ENCODE measurements around the gene ITIH5.
"Not testable (repeated sequence)": the region's sequence is repeated elsewhere in the genome, so short reads cannot be mapped to it uniquely, and the experiment has no call there.

The ITIH5 gene

DNA sequence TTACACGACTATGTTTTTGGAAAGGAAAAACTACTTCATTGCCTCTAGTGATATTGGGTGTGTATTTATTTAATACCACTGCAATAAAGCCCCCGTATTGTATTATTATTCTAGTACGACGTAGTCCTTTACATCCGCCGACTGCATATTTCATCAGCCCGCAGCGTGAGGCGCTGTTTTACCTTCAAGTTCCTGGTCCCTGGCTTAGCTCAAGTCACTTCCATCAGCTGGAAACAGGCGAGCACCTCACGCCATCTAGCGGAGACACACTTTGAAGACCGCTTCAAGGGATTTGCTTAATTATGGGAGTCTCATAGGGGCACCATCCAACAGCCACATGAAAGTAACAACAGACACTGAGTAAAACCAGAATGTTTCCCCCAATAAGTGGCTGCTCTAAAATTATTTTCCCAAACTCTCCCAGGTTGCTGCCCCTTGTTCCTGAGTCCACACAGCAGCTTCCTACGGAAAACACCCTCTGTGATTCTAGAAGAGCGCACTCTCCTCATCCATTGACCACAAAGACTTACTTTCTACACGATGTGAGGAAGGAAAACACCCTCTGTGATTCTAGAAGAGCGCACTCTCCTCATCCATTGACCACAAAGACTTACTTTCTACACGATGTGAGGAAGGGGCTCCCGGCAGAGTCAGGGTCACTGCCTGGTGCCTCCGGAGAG is 20.6 kb upstream of the ITIH5 start:
- peak; percentile 59 to 67 for DNase-seq (ENCODE audit: low read depth in 2 of 2)

DNA sequence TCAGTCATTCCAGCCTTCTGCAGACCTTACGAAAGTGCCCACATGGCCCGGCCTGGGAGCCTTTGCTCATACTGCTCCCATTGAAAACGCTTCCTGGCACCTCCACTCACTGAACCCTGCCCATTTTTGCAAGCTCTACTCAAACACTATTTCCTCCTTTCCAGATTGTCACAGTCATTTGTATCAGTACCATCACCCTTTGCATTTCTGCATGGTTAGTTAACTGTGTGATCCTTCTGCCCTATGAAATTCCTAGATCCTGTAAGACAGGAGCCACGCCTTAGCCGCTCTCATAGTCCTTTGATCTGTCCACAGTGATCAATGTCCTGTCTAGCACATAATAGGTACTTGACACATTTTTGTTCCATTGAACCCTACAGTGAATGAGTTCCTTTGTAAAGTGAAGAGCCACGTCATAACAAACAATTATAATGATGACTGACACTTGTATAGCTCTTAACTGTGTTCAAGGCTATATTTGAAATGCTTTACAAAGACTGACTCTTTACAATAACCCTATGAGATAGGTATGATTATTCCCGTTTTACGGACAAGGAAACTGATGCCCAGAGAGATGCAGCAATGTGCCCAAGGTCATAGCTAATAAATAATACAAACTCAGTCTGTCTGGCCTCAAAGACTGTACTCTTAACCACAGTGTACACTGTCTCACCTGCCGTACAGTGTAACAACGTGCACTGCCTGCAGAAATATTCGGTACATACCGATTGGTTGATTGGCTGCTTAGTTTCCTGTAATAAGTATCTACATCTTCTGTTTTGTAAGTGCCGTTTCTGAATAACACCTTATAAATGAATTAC is 19.8 kb upstream of the ITIH5 start:
- no peak for DNase-seq (ENCODE audit: low read depth in 2 of 2)

DNA sequence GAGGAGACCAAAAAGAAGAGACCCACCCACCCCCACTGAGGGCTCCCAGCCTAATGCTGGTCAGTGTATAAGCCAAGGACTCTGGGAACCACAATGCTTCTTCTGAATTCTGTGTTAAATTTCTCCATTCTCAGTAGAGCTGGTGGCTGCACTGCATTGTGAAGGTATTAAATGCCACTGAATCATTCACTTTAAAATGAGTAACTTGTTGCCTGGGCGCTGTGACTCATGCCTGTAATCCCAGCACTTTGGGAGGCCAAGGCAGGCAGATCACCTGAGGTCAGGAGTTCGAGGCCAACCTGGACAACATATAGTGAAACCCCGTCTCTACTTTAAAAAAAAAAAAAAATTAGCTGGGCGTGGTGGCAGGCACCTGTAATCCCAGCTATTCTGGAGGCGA is 13.3 kb upstream of the ITIH5 start:
- DNase-seq (ENCODE audit: low read depth in 2 of 2) = not testable (repeated sequence)

DNA sequence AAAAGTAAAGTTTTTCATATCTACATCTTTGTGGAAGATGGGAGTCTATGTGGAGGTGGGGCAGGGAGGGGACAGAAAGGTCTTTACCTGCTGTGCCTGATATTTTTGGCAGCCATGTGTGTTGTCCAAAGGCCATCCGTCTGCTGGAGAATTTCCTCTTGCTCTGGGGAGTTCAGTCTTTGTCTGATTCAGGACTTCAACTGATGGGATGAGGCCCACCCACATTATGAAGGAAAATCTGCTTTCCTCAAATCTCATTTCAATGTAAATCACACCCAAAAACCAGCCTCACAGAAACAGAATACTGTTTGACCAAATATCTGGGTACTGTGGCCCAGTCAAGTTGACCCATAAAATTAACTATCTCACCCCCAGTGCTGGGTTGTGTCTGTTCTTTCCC is 12.5 kb upstream of the ITIH5 start:
- DNase-seq (ENCODE audit: low read depth in 2 of 2) = no peak

DNA sequence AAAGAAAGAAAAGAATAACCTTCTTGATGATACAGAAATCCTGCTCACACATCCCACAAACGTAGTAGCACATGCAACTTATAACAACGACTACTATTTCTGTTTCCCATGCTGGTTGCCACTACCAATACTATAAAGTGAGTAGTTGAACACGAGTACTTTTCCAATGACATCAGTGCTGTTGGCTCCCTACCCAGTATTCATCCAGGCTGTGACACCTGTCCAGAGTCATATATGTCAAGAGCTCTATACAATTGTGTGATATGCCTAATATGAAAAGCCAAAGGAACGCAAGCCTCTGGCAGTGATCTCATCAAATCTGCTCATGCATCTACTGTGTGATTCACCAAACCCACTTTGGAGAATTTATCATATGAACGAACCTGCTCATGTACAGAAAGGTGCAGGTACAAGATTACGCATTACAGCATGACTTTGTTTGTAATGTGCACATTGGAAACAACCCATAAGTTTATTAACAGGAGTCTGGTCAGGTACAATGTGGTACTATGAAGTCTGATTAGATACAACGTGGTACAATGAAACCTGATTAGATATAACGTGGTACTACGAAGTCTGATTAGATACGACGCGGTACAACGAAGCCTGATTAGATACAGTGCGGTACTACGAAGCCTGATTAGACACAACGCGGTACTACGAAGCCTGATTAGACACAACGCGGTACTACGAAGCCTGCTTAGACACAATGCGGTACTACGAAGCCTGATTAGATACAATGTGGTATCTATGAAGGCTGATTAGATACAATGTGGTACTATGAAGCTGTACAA is 5.8 kb upstream of the ITIH5 start:
- DNase-seq (ENCODE audit: low read depth in 2 of 2) = no peak

DNA sequence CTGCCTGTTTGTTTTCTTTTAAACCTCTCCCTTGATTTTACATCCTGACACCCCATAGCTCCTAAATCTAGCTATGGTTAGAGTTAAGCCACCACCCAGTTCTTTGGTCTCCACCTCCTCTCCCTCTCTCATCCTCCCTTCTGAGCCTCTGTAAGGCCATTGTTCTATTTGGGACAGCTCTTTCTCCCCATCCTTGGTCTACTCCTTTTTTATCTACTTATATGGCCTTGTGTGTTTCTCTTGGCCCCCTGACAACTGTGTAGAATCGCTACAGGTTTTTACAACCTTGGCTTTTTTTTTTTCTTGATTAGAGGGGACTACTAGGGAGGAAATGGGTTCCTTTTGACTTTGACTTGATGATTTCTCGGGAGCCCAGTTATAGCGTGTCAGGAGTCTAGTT is 3.4 kb upstream of the ITIH5 start:
- DNase-seq (ENCODE audit: low read depth in 2 of 2) = no peak

DNA sequence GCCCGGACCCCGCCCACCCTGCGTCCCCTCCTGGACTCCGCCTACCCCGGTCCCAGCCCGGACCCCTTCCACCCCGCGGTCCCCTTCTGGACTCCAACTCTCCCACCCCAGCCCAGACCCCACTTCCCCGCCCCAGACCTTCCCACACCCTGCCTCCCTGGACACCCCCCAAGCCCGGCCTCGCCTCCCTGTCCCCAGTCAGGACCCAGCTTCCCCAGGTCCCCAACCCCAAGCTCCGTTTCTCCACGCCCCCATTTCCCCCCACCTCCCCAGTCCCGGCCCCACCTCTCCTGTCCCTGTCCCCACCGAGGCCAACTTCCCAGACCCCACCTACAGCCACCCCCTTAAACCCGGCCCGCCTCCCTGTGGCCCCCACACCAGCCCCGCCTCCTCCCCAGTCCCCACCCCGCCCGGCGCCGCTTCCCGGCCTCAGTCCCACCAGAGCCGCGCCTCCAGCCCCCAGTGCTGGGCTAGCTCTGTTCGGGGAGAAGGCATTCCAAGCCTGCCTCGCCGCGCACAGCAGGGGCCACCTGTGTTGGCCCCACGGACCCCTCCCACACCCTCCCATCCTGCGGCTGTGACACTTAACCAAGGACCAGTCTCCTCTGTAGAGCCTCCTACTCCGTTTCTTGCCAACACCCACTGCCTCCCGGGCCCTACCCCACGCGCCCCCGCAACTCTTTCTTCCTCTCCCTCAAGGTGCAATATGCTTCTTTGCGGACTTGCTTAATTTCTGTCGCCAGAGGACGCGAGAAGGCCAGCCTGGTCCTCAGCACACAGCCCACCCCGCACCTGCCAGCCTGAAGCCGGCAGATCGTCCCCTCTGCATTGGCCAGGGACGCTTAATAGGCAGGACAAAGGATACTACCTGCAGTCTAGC is 736 bp upstream of the ITIH5 start:
- no peak for DNase-seq (ENCODE audit: low read depth in 2 of 2)

DNA sequence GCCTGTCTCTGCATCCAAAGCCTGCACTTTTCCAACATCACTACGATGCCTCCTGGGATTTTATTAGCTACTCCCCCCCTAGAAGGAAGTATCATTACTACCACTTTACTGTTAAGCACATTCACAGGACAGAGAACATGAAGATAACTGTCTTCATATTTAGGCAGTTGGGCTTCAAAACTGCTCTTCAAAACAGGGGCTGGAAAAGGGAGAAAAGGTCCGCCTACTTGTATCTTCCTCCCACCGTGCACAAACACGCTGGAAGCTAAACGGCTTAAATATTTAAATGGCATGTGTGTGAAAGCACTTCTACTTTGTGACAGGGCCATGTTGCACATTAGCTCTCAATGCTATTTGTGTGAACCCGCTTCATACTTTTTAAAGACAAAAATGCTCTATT is 999 bp downstream of the ITIH5 start:
- DNase-seq (ENCODE audit: low read depth in 2 of 2) = no peak

DNA sequence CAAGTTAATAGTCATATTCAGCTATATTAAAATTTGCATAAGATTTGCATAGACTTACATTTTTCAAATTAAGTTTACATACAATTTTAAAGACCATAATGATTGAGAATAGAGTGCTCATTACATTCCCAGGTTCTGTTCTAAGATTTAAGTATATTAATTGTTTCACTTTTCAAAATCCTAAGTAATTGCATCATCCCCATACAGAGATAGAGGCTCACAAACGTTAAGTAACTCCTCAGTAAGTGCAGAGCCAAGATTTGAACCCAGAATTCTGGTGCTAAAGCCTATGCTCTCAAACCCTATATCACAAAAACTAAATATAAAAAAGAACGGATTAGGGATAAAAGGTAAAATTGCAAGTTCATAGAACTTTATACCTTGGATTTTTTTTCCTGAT is 2.1 kb downstream of the ITIH5 start:
- no peak for DNase-seq (ENCODE audit: low read depth in 2 of 2)

DNA sequence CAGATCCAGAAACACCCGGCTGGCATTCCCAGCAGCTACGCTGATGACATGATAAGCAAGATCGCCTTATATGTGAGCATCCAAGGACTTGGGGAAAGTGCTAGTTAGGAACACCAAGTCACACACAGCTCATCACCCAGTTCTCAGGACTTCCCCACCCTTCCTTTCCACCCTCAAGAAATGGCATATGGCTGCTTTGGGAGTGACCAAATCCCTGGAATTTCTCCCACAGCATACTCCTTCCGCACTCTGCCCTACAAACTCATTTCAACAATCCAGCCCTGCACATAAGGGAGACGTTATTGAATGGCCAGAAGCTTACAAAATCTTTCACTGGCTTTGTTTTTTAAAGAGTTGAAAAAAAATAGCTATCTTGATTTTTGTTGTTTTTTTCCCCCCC is 4.2 kb downstream of the ITIH5 start:
- DNase-seq (ENCODE audit: low read depth in 2 of 2) = no peak

DNA sequence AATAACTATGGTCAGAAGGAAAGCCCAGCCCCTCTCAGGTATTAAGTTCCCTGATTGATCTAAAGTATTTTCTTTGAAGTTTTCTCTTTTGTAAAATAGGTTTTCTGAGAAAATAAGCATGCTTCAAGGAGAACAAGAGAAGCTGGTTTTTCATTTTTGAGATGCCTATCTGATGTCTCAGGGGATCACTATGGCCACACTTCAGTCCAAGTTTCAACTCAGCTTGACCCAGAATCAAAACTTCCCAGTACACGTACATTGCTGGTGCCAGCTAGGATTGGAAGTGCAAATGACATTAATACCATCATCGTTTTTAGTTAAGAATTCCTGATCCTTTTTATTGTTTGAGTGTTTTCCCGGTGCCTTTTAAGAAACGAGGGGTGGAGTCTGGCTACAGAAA is 7.2 kb downstream of the ITIH5 start:
- no peak for DNase-seq (ENCODE audit: low read depth in 2 of 2)

DNA sequence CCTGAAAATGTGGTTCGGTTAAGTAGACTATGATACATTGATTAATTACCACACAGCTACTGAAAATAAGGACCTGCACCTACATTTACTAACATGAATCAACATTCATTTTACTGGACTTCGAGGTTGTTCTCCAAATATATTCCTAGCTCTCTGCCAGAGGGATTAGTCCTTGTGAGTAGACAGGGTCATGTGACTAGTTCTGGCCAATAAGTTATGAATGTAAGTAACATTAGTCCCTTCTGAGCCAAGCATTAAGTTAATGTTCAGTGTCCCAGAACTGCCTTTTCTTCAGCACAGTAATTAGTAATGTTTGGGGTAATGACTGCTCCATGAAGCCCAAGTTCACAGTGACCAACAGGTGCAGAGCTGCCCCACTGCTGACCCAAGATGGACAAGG is 9.2 kb downstream of the ITIH5 start:
- no peak for DNase-seq (ENCODE audit: low read depth in 2 of 2)

DNA sequence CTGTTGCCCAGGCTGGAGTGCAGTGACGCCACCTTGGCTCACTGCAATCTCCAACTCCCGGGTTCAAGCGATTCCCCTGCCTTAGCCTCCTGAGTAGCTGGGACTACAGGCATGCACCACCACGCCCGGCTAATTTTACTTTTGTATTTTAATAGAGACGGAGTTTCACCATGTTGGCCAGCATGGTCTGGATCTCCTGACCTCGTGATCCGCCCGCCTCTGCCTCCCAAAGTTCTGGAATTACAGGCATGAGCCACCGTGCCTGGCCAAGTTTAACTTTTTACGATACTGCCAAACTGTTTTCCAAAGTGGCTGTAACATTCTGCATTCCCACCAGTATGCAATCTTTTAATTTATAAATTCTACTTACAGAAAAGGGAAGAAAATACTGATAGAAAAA is 9.7 kb downstream of the ITIH5 start:
- not testable (repeated sequence) for DNase-seq (ENCODE audit: low read depth in 2 of 2)

DNA sequence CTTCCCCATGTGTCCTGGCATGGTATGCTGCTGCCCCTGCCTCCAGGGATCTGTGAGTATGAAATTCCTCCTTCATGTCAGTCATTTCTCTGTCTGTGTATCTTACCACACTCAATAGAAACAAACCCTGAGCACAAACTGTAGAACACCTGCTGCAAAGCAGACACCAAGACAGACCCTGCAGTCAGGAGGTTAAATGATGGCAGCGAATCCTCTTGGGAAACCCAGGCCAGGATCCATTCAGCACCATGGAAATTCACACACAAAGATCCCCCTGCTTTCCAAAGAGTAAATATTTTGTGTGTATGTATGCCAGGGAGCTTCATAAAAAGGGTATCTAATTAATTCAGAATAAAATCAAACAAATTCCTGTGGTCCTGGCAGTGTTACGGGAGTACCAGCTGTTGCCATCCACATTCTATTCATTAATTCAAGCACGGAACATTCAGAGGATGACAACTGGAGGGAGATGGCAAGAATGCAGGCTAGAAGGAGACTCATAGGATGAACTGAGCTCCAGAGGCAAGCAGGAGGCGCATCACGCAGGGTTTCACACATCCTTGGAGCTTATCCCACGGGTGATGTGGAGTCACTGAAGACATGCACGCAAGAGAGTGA is 14.8 kb downstream of the ITIH5 start:
- DNase-seq (ENCODE audit: low read depth in 2 of 2) = no peak

DNA sequence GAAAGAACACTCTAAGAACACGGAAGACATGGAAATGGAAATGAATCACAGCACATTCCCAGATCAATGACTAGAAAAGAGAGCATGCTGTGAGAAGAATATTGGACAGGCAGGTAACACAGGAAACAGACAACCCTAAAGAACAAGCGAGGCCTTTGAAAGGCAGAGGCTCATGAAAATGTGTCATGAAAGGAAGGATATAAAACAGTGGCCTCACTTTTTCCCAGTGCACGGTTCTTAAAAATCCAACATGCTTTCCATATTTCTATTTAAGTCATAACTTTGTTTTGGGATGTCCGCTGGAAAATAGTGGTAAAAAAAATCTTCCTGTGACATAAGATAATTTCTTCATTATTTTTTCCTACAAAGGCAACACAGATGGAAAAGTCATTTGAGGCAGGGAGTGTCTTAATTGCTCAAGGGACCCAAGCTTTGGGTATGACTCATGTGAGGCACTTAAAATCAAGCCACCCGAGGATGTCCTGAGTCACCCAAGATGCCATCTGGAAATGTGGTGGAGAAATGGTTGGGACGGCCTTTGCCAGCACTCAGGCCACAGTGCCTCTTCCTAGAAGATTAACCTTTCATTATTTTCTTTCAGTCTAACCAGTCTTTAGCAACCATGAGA is 17.0 kb downstream of the ITIH5 start:
- no peak for DNase-seq (ENCODE audit: low read depth in 2 of 2)

DNA sequence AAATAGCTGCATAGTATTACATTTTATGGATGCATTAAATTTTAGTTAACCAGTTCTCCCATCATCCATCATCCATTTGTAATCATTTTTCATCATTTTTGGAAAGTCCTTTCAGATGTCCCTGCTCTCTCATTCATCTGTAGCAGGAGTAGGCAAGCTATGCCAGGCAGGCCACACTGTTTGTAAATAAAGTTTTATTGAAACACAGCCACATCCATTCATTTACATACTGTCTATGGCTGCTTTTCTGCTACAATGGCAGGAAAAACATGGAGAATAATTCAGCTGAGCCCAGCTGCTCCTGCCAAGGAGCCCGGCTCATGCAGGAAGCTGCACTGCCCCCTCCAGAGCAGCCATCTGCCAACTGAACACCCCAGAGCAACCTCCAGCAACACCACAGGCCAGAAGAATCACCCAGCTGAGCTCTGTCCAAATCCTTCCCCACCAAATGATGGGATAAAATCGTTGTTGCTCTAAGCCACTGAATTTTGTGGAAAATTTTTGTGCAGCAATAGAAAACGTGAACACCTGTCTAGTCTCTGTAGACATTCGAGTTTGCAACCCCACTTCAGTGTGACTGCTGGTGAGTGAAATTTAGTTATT is 19.6 kb downstream of the ITIH5 start:
- no peak for DNase-seq (ENCODE audit: low read depth in 2 of 2)

DNA sequence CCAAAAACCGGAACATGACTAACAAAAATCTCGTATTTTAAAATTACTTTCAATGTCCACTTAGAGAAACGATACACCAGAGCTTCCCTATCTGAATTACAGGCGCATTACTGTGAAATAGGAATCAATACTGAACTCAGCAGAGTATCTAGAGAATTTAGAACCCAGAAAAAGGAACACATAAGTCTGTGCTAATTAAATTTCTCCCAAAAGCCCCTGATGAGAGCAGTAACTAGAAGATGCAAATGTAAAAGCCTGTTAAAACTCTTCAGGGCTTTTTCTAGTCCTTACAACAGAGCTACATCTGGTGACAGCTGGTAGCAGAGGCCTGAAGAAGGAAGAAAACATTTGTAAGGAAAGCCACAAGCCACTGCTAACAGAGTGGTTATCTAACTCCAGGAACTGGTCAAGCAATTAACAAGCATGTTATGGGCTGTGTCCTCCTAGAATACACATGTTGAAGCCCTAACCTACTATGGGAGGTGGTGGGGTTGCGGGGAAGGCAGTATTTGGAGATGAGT is 24.2 kb downstream of the ITIH5 start:
- no peak for DNase-seq (ENCODE audit: low read depth in 2 of 2)

DNA sequence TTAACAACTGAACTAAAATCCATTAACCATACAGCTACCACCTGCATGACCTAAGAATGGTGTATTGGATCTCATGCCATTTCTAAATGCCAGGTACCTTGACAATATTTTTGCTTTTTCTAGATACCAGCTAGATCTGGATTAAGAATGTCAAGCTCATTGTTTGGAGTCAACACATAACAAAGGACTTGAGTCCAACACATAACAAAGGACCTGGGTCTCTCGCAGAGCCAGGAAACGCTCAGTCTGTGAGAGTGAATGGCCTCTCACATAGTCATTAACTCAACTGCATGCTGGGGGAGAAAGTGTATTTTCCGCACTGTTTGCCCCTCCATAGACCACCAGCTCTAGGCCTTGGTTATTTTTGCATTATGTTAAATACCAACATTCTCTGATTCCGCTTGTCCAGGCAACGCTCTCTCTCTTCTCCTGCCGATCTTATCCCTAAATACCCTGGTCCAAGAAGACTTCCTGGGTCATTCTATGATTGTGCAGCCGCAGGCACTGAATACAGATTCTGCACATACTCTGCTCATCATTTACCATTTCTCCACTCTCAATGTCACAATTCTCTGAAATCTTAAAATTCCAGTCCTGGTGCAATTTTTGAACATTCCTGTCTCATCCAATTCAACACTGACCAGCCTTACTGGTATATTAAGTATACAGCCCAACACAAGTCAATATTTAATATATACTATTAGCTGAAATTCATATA is 31.2 kb downstream of the ITIH5 start:
- DNase-seq (ENCODE audit: low read depth in 2 of 2) = no peak

DNA sequence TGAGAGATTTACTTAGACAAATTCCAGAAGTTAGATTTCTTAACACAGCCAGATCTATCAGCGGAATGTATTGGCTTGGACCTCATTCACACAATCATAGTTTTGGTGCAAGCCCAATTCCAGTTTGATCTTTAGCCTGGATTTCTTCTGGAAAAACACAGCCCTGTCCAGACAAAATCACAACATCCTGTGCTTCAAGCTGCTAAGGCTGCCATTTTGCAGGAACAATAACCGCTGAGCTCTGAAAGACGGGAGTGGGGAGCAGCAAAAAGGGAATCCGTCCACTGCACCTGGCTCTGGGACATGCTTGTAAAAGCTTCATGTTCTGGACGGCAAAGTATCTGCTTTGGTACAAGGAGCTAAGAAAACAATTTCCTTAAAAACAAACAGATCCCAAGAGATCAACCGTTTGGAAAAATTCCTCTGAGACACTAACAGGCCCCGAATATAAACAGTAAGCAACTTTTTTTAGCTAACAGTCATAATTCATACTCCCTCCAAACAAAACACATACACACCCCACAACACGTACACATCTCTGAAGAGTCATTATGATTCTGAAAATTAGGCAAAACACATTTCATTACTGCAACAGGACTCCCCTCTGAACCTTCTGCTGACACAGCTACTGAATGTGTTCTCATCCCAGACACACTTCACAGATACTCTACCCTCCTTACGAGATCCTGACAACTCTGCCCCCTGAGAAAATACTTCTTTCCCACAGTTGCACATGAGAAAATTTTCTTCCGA is 32.4 kb downstream of the ITIH5 start:
- no peak for DNase-seq (ENCODE audit: low read depth in 2 of 2)

All from stimulated activated CD4-positive, alpha-beta T cell treated with anti-CD3 and anti-CD28 coated beads, Interleukin-4, amount 100 ng/mL, for 48 hours (primary cell).